ENCODE measurements around the gene GAS7. TPM values are rescaled to one million over a fixed set of nuclear protein-coding genes. Genes with fewer than 3 reads are reported as not detected.

The GAS7 gene
- total and polyA plus RNA-seq, 2 experiments from 2014 or later = 1.9 to 10.7 TPM

GRCh38 chr17:10083864-10084263 is 114.5 kb downstream of the GAS7 start:
- H3K4me2 ChIP-seq = no peak overlapping the region
- ATAC-seq = no peak
- no peak overlapping the region for H2AFZ ChIP-seq
- no peaks in the 10 kb centered on the region for H3K79me2 ChIP-seq (replicated peaks; ENCODE audit: insufficient read depth)
- H4K20me1 ChIP-seq (replicated peaks; ENCODE audit: insufficient read depth) = no peaks in the 10 kb centered on the region
- H3K9me2 ChIP-seq (ENCODE audit: insufficient read depth) = peaks cover 15% of the 10 kb centered on the region
- TF ChIP-seq POLR2AphosphoS5 (IDR thresholded peaks at IDR 0.05; ENCODE audit: low read depth) (no peak), CTCF (conservative IDR thresholded peaks at IDR 0.05; ENCODE audit: low read depth in 2 of 2) (no peak), STAT1 (IDR thresholded peaks at IDR 0.05; ENCODE audit: unreplicated experiment) (no peak), NANOG (IDR thresholded peaks at IDR 0.05; ENCODE audit: borderline replicate concordance) (no peak)
- H3K27ac ChIP-seq (ENCODE audit: low read depth) = no peak overlapping the region
- Mint-ChIP-seq H3K4me3 (no peak overlapping the region), H3K27ac (no peak overlapping the region), H3K4me1 (peaks cover 2% of the 10 kb centered on the region; the same call in 2 of the 3 replicates), H3K9me3 (peaks cover 30% of the 10 kb centered on the region), H3K36me3 (ENCODE audit: low read depth) (peaks cover 10% of the 10 kb centered on the region), H3K27me3 (ENCODE audit: insufficient read depth, low read depth, poor library complexity) (peaks cover 2% of the 10 kb centered on the region)
- no peaks in the 10 kb centered on the region for H3K36me3 ChIP-seq (ENCODE audit: insufficient read depth)
- H3K4me3 ChIP-seq = no peak overlapping the region
- H3F3A ChIP-seq (replicated peaks; ENCODE audit: low read depth) = no peaks in the 10 kb centered on the region
- no peaks in the 10 kb centered on the region for H3K27me3 ChIP-seq (ENCODE audit: insufficient read depth)
- DNase-seq (ENCODE audit: low spot score) = no peak
- no peaks in the 10 kb centered on the region for H3K4me1 ChIP-seq (ENCODE audit: insufficient read depth)

GRCh38 chr17:10082795-10083194 is 115.6 kb downstream of the GAS7 start:
- H3K4me1 ChIP-seq (ENCODE audit: insufficient read depth) = no peaks in the 10 kb centered on the region
- no peaks in the 10 kb centered on the region for H4K20me1 ChIP-seq (replicated peaks; ENCODE audit: insufficient read depth)
- no peaks in the 10 kb centered on the region for H3K27me3 ChIP-seq (ENCODE audit: insufficient read depth)
- no peaks in the 10 kb centered on the region for H3K79me2 ChIP-seq (replicated peaks; ENCODE audit: insufficient read depth)
- Mint-ChIP-seq H3K36me3 (ENCODE audit: low read depth) (peaks cover 11% of the 10 kb centered on the region), H3K4me1 (peaks cover 2% of the 10 kb centered on the region; the same call in 2 of the 3 replicates), H3K9me3 (peaks cover 32% of the 10 kb centered on the region), H3K4me3 (no peak overlapping the region), H3K27ac (no peak overlapping the region), H3K27me3 (ENCODE audit: insufficient read depth, low read depth, poor library complexity) (peaks cover 2% of the 10 kb centered on the region)
- ATAC-seq (no peak), DNase-seq (ENCODE audit: low spot score) (no peak)
- no peak overlapping the region for H3K4me2 ChIP-seq
- H3K36me3 ChIP-seq (ENCODE audit: insufficient read depth) = no peaks in the 10 kb centered on the region
- no peaks in the 10 kb centered on the region for H3F3A ChIP-seq (replicated peaks; ENCODE audit: low read depth)
- no peak overlapping the region for H3K27ac ChIP-seq (ENCODE audit: low read depth)
- peaks cover 15% of the 10 kb centered on the region for H3K9me2 ChIP-seq (ENCODE audit: insufficient read depth)
- no peak overlapping the region for H3K4me3 ChIP-seq
- no peak overlapping the region for H2AFZ ChIP-seq
- TF ChIP-seq EZH2phosphoT487 (IDR thresholded peaks at IDR 0.05; ENCODE audit: unreplicated experiment) (no peak), JUNB (IDR thresholded peaks at IDR 0.05; ENCODE audit: unreplicated experiment) (no peak), CTCF (conservative IDR thresholded peaks at IDR 0.05; ENCODE audit: low read depth in 2 of 2) (no peak), EZH2 (IDR thresholded peaks at IDR 0.05; ENCODE audit: low read depth, unreplicated experiment) (no peak), ZNF331 (CRISPR knock-in tag; IDR thresholded peaks at IDR 0.05; ENCODE audit: low read depth) (no peak), CREB1 (CRISPR knock-in tag; IDR thresholded peaks at IDR 0.05; ENCODE audit: low read depth) (no peak), NANOG (IDR thresholded peaks at IDR 0.05; ENCODE audit: borderline replicate concordance) (no peak), ETS1 (IDR thresholded peaks at IDR 0.05) (no peak), ZNF114 (CRISPR knock-in tag; IDR thresholded peaks at IDR 0.05) (no peak)
